HG02852 (cell line): Measurements from ENCODE around the gene OOSP3.
"Not testable (repeated sequence)": the region's sequence is repeated elsewhere in the genome, so short reads cannot be mapped to it uniquely, and the experiment has no call there.

Source experiments
- ATAC-seq: cut with Tn5 transposase; IDR thresholded peaks from one replicate; pipeline ENCODE4 v1.9.1; 2021; ENCODE audit warnings: mild to moderate bottlenecking, moderate library complexity; ENCODE audit not compliant: unreplicated experiment

Gene OOSP3

GRCh38 chr11:59878575-59878974 lies at the start of gene OOSP3:
Gene OOSP3 (plus strand): TSS chr11:59878782. CDS start chr11:59878809, 27 bp downstream.
- no peak for ATAC-seq

GRCh38 chr11:59829358-59829757 lies 49.2 kb upstream of the OOSP3 start:
- ATAC-seq: no peak

DNA sequence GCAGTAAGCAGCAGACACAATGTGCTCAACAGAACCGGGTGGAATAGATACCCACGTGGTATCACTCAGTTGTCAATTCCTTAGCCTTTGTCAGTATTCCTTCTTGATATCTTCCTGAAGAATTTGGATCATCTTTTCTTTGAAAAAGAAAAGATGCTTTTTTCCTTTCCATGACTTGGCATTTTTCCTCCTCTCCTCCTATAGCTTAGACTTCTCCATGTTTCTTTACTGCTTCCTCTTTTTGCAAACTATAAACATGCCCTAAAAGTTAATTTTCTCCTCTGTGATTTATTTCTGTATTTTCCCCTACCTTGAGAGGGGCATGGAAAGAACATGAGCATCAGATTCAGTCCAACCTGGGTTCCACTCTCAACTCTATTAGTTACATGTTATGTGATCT lies 45.0 kb upstream of the OOSP3 start:
- no peak for ATAC-seq

DNA sequence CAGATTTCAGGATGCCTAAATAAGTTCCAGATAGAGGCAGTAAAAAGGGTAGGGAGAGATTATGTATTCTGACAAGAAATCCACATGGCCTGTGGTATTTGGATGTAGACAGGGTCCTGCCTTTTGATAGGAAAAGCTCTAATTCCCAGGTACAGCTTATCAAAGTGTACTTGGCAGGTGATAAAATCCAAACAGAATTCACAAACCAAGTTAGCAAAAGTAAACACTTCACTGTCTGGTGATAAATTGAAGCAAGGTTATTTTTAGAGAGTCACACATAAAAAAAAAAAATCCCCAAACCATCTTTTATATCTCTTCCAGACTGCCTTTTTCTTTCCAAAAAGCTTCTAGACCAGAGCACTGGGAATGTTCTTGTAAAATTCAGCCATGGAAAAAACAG lies 39.0 kb upstream of the OOSP3 start:
- ATAC-seq: no peak

- no peak for ATAC-seq
Measured at GRCh38 chr11:59841514-59841913, 37.1 kb upstream of the OOSP3 start.

DNA sequence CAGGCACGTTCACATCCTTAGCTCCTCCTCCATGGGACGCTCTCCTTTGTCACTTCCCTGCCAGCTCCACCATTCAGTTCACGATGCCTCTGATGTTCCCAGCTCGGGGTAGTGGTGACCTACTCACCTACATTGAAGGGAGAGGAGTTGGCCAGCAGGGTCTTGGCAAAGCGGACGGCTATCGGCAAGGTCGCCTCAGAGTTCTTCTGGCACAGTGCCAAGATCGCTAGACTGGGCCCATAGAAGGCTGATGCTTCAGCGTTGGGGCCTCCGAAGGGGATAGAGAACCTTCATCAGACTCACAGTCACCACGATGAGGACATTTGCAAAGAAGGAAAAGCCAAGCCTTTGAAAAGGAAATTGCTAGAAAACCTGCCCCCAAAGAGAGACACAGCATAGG lies 36.3 kb upstream of the OOSP3 start:
- no peak for ATAC-seq

DNA sequence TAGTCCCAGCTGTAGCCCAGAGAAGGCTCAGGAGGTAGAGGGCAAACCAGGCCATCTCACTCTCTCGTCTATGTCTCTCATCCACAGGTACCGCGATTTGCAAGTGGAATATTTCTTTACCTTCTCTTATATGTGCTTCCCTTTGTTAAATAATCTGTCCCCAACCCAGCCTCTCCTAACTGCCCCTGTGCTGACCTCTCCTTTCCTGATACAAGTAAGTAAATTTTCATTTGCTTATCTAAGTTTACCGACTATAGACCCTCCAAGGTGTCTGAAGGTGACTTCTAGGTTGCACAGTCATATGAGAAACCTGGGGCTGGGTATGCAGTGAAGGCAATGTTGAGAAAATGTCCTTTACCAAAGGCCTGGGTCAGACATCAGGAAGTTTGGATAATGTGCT lies 33.2 kb upstream of the OOSP3 start, which contains the start of gene CBLIF:
CBLIF (minus strand) TSS at position 101 of the 400 bp plus-strand sequence; CDS start at position 55, 46 bp downstream.
- no peak for ATAC-seq

DNA sequence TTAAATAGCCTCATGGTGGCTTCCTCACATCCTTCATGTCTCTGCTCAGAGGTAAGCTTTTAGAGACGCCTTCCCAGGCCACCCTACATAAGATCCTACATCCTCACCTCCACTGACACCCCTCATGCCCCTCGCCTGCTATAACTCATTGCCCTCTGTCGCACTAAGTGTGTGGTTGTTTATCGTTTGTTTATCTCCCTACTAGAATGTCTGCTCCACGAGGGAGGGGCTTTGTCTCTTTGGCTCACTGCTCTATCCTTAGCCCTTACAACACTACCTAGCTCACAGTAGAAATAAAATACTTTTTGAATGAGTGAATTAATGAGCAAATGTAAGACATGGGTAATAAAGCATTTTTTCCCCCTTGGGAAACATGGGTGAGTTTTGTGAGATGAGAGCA lies 32.0 kb upstream of the OOSP3 start:
- no peak for ATAC-seq

DNA sequence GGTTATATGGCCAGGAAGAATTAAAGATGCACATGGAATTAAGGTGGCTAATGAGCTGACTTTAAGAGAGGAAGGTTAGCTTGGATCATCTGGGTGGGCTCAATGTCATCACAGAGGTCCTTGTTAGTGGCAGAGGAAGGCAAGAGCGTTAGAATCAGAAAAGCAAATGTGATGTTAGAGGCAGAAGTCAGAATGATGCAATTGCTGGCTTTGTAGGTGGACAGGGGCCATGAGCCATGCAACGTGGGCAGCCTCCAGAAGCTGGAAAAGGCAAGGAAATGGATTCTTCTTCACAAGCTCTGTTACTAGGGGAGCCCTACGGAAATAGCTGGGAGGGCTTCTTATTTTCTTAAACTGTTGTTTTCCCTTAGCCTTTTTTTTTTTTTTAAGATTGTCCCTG lies 31.0 kb upstream of the OOSP3 start:
- ATAC-seq: no peak

- ATAC-seq: not testable (repeated sequence)
Measured at GRCh38 chr11:59848439-59848838, 30.1 kb upstream of the OOSP3 start.

DNA sequence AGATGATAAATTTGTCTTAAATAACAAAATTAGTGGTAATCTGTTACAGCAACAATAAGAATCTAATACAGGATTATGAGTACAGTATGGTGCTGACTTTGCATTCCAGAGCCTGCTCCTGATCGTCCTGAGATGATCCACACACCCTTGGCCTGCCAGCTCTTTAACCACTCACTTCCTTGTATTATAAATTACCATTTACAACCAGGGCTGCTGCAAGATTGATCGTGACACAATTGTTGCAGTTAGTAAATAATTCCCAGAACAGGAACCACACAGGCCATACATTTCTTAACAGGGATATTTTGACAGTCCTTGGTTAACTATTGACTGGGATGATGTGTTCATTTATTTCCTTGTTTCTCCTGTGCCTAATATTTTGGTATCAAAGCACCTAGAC lies 29.5 kb upstream of the OOSP3 start:
- no peak for ATAC-seq

GRCh38 chr11:59849551-59849950 lies 29.0 kb upstream of the OOSP3 start:
- not testable (repeated sequence) for ATAC-seq

GRCh38 chr11:59851416-59851815 lies 27.2 kb upstream of the OOSP3 start:
- ATAC-seq: not testable (repeated sequence)

GRCh38 chr11:59854871-59855270 lies 23.7 kb upstream of the OOSP3 start:
- ATAC-seq: no peak

DNA sequence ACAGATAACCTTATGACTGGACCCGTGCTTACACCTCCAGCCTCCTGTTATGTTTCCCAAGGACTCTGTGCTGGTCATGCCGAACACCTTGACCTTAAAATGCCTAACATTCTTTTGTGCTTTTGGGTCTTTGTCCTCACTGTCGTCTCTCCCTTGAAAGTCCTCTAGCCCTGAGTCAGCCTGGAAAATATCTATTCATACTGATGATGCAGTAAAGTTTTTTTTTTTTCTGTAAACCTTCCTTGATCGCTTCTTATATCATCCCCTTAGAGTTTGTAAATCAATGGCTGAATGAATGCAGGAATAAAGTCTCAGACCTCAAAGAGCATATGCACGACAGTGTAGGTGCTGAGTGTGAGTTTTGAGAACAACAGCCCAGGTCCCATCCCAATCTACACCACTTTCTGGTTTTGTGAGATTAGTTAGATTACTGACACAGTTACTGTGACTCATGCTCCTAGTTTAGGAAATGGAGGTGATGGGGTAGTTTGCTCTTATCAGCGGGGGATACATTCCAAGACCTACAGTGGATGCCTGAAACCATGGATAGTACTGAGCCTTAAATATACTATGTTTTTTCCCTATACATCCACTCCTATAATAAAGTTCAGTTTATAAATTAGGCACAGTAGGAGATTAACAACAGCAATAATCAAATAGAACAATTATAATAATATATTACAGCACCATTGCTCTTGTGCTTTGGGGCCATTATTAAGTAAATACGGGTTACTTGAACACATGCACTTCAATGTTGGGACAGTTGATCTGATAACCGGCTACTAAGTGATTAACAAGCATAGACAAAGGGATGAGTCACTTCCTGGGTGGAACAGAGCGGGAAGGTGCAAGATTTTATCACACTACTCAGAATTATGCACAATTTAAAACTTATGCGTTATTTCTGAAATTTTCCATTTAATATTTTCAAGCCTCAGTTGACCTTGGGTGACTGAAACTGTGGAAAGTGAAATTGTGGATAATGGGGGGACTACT lies 20.8 kb upstream of the OOSP3 start:
- ATAC-seq: no peak

- no peak for ATAC-seq
Measured at GRCh38 chr11:59859673-59860072, 18.9 kb upstream of the OOSP3 start.

DNA sequence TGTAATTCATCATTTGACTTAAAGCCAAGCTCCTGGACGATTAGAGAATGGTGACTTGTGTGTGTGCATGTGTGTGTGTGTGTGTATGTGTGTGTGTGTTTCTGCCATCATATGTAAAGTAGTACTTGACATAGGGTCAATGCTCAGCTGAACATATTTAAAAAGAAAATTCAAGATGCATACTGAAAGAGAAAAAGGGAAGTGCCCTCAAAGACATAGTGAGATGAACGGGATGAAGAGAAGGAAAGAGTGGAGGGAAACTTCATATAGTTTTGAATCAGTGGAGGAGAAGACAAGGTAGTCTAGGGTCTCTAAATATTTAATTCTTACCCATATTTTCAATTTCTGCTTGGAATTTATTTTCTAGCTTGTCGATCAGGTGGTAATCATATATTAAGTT lies 16.3 kb upstream of the OOSP3 start:
- no peak for ATAC-seq

- no peak for ATAC-seq
Measured at GRCh38 chr11:59865031-59865430, 13.6 kb upstream of the OOSP3 start.

GRCh38 chr11:59866397-59866796 lies 12.2 kb upstream of the OOSP3 start, which contains the start of gene TCN1:
Gene TCN1 (minus strand): TSS chr11:59866487. CDS start chr11:59866470, 17 bp downstream.
- ATAC-seq: no peak

- ATAC-seq: no peak
Measured at GRCh38 chr11:59866836-59867235, 11.7 kb upstream of the OOSP3 start.

DNA sequence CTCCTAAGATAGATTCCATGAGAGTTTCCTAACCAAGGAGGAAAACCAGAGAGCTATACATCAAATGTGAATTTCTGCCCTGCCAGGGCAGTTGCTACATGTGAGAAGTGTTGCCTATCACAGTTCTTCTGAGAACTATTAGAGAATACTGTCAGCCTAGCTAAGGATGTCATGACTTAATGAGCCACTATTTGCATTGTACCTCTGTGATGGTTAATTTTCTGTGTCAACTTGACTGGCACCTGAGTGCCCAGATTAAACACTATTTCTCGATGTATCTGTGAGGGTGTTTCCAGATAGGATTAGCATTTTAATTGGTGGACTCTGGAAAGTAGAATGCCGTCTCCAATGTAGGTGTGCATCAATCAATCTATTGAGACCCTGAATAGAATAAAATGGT lies 10.6 kb upstream of the OOSP3 start:
- no peak for ATAC-seq

DNA sequence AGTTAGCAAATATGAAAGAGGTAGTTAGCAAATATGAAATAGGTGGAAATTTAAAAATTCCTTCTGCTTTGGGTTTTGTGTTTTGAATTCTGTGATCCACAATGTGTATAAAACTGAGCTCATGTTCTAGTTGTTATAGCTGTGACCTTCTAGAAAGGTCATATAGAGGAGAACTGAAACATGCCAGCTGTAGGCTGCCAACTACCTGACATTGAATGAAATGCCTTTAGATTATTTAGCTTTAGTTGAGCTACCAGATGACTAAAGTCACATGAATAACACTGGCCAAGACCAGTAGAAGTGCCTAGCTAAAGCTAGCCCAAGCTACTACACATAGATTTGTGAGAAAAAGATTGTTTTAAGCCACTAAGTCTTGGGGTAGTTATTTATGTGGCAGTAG lies 6.5 kb upstream of the OOSP3 start:
- no peak for ATAC-seq
